IMR-90 (cell line): ENCODE results near the gene SPINT1.

Experiments used
- CEBPB ChIP-seq: IDR thresholded peaks from 2 replicates; pipeline ENCODE4 v1.6.1; 2012; ENCODE audit warnings: low read depth, low read length, improper control_type of control experiment
- CHD1 ChIP-seq: IDR thresholded peaks from 2 replicates; pipeline ENCODE4 v1.6.1; 2012; ENCODE audit warnings: low read depth, low read length, improper control_type of control experiment
- POLR2A ChIP-seq: IDR thresholded peaks from 2 replicates; pipeline ENCODE4 v1.6.1; 2012; ENCODE audit warnings: mild to moderate bottlenecking, low read depth, low read length
- RFX5 ChIP-seq: IDR thresholded peaks from 2 replicates; pipeline ENCODE4 v1.8.0; 2012; ENCODE audit warnings: low read depth, mild to moderate bottlenecking, low read length, moderate library complexity
- SMC3 ChIP-seq: fragments of 150-350 bp; IDR thresholded peaks from 2 replicates; pipeline ENCODE4 v1.6.1; 2016; ENCODE audit warnings: low read depth, mild to moderate bottlenecking, antibody characterized with exemption, low read length, moderate library complexity
- TF ChIP-seq, protein P1 (sequence below): conservative IDR thresholded peaks from 2 replicates; pipeline ENCODE4 v1.5.1; 2012; ENCODE audit warnings: mild to moderate bottlenecking, low read depth, low read length, improper control_type of control experiment

DNA sequence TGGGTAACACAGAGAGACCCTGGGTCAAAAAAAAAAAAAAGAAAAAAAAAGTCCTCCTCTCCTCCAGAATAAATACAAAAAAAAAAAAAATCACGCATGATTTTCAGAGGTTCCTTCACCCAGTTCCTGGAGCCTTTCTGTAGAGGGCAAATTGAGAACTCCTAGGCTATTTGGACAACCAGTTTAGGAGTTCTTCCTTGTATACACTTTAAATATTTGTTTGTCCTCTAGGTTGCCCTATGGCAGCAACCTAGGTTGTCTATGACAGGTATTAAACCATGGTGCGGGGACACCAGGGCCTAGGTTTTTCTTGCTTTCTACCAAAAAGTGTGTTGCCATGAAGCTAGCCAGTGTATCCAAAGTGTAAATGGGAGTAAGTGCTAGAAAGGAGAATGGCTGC lies 40.8 kb upstream of the SPINT1 start:
- TF ChIP-seq, protein P1, sequence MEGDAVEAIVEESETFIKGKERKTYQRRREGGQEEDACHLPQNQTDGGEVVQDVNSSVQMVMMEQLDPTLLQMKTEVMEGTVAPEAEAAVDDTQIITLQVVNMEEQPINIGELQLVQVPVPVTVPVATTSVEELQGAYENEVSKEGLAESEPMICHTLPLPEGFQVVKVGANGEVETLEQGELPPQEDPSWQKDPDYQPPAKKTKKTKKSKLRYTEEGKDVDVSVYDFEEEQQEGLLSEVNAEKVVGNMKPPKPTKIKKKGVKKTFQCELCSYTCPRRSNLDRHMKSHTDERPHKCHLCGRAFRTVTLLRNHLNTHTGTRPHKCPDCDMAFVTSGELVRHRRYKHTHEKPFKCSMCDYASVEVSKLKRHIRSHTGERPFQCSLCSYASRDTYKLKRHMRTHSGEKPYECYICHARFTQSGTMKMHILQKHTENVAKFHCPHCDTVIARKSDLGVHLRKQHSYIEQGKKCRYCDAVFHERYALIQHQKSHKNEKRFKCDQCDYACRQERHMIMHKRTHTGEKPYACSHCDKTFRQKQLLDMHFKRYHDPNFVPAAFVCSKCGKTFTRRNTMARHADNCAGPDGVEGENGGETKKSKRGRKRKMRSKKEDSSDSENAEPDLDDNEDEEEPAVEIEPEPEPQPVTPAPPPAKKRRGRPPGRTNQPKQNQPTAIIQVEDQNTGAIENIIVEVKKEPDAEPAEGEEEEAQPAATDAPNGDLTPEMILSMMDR: no peak
- TF ChIP-seq RFX5 (no peak), CEBPB (no peak), POLR2A (no peak), CHD1 (no peak), SMC3 (no peak)
